ENCODE measurements around the gene ABCF2. TPM values are rescaled to one million over a fixed set of nuclear protein-coding genes. Genes with fewer than 3 reads are reported as not detected.
A peak's percentile ranks its signal among the peaks of the same experiment; 100 is the strongest.

The ABCF2 gene
- total RNA-seq, 1 experiment from 2014 or later, result 63.7 TPM

DNA sequence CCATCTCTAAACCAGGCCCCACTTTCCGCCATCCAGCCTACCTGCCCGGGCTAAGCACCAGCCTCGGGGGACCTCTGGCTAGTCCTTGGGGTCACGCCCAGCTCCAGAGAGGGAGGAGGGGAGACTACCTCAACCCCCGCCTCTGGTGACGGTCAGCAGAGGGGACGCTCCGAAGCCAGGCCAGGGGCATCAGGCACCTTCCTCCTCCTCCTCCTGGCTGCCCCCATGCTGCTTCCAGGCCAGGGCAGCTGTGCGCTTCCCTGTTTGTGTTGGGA is 25.5 kb upstream of the ABCF2 start:
- intact Hi-C loops (cut with micrococcal nuclease), result no loop called here
- no peak for ATAC-seq
- POLR2A ChIA-PET, result no interaction called here
- RAD21 ChIA-PET (ENCODE audit: low non-redundant PET in 1 of 2, low total read pairs in 2 of 2, uncharacterized antibody in 2 of 2, unreplicated experiment in 2 of 2), result no interaction called here
- Histone ChIP-seq H4K20me1 (ENCODE audit: insufficient read depth) (no peaks in the 10 kb centered on the region), H3K27me3 (ENCODE audit: insufficient read depth, low read length) (no peaks in the 10 kb centered on the region), H3K4me2 (ENCODE audit: low read length) (peak overlapping the region; percentile 87), H3K27ac (ENCODE audit: low read depth, low read length) (peak overlapping the region; percentile 51), H3K9ac (ENCODE audit: low read length) (peak overlapping the region; percentile 79), H3K79me2 (ENCODE audit: insufficient read depth, low read length) (no peaks in the 10 kb centered on the region), H3K4me1 (ENCODE audit: control insufficient read depth in 1 of 2, insufficient read depth in 2 of 2, low read length in 2 of 2) (peaks cover 26 to 46% of the 10 kb centered on the region in 2 experiments), H3K36me3 (ENCODE audit: control insufficient read depth in 1 of 2, insufficient read depth in 2 of 2, low read length in 2 of 2) (no peaks in the 10 kb centered on the region), H3K9me2 (ENCODE audit: insufficient read depth) (no peaks in the 10 kb centered on the region), H3K9me3 (ENCODE audit: control insufficient read depth in 1 of 2, insufficient read depth in 1 of 2, low read depth in 1 of 2, low read length in 2 of 2) (no peaks in the 10 kb centered on the region), H2AFZ (ENCODE audit: low read depth, low read length, poor library complexity, severe bottlenecking) (no peak overlapping the region), H3K4me3 (replicated peaks in 1 of 2; ENCODE audit: low read depth in 1 of 2, low read length in 2 of 2) (peak overlapping the region; percentile 63 to 72)
- DNase-seq (ENCODE audit: low read depth, low spot score), result no peak
- TF ChIP-seq CBX3 (IDR thresholded peaks at IDR 0.05; ENCODE audit: low read depth) (no peak), FOSL1 (IDR thresholded peaks at IDR 0.05; ENCODE audit: low read depth) (no peak), ELF1 (IDR thresholded peaks at IDR 0.05; ENCODE audit: borderline replicate concordance, low read depth) (no peak), RAD21 (IDR thresholded peaks at IDR 0.05; ENCODE audit: low read depth) (no peak), YY1 (IDR thresholded peaks at IDR 0.05; ENCODE audit: extremely low read depth, insufficient replicate concordance, low read depth, low read length) (no peak), ZNF274 (IDR thresholded peaks at IDR 0.05; ENCODE audit: low read depth, low read length) (no peak), POLR2A (IDR thresholded peaks at IDR 0.05; ENCODE audit: borderline replicate concordance, extremely low read depth, insufficient read depth, insufficient read length) (no peak), SIN3A (IDR thresholded peaks at IDR 0.05; ENCODE audit: low read depth) (no peak), EGR1 (IDR thresholded peaks at IDR 0.05; ENCODE audit: low read depth) (no peak), POLR2AphosphoS5 (IDR thresholded peaks at IDR 0.05; ENCODE audit: low read depth, low read length) (no peak), EZH2 (IDR thresholded peaks at IDR 0.05) (no peak)
- TF ChIP-seq, protein P1, sequence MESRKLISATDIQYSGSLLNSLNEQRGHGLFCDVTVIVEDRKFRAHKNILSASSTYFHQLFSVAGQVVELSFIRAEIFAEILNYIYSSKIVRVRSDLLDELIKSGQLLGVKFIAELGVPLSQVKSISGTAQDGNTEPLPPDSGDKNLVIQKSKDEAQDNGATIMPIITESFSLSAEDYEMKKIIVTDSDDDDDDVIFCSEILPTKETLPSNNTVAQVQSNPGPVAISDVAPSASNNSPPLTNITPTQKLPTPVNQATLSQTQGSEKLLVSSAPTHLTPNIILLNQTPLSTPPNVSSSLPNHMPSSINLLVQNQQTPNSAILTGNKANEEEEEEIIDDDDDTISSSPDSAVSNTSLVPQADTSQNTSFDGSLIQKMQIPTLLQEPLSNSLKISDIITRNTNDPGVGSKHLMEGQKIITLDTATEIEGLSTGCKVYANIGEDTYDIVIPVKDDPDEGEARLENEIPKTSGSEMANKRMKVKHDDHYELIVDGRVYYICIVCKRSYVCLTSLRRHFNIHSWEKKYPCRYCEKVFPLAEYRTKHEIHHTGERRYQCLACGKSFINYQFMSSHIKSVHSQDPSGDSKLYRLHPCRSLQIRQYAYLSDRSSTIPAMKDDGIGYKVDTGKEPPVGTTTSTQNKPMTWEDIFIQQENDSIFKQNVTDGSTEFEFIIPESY (IDR thresholded peaks at IDR 0.05; ENCODE audit: extremely low read depth, insufficient replicate concordance, low read length), result no peak
- TF ChIP-seq, protein P2, sequence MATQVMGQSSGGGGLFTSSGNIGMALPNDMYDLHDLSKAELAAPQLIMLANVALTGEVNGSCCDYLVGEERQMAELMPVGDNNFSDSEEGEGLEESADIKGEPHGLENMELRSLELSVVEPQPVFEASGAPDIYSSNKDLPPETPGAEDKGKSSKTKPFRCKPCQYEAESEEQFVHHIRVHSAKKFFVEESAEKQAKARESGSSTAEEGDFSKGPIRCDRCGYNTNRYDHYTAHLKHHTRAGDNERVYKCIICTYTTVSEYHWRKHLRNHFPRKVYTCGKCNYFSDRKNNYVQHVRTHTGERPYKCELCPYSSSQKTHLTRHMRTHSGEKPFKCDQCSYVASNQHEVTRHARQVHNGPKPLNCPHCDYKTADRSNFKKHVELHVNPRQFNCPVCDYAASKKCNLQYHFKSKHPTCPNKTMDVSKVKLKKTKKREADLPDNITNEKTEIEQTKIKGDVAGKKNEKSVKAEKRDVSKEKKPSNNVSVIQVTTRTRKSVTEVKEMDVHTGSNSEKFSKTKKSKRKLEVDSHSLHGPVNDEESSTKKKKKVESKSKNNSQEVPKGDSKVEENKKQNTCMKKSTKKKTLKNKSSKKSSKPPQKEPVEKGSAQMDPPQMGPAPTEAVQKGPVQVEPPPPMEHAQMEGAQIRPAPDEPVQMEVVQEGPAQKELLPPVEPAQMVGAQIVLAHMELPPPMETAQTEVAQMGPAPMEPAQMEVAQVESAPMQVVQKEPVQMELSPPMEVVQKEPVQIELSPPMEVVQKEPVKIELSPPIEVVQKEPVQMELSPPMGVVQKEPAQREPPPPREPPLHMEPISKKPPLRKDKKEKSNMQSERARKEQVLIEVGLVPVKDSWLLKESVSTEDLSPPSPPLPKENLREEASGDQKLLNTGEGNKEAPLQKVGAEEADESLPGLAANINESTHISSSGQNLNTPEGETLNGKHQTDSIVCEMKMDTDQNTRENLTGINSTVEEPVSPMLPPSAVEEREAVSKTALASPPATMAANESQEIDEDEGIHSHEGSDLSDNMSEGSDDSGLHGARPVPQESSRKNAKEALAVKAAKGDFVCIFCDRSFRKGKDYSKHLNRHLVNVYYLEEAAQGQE (IDR thresholded peaks at IDR 0.05; ENCODE audit: low read depth), result no peak
- TF ChIP-seq, protein P3, sequence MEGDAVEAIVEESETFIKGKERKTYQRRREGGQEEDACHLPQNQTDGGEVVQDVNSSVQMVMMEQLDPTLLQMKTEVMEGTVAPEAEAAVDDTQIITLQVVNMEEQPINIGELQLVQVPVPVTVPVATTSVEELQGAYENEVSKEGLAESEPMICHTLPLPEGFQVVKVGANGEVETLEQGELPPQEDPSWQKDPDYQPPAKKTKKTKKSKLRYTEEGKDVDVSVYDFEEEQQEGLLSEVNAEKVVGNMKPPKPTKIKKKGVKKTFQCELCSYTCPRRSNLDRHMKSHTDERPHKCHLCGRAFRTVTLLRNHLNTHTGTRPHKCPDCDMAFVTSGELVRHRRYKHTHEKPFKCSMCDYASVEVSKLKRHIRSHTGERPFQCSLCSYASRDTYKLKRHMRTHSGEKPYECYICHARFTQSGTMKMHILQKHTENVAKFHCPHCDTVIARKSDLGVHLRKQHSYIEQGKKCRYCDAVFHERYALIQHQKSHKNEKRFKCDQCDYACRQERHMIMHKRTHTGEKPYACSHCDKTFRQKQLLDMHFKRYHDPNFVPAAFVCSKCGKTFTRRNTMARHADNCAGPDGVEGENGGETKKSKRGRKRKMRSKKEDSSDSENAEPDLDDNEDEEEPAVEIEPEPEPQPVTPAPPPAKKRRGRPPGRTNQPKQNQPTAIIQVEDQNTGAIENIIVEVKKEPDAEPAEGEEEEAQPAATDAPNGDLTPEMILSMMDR (IDR thresholded peaks at IDR 0.05 in 2 of 3, conservative IDR thresholded peaks at IDR 0.05 in 1 of 3; ENCODE audit: borderline replicate concordance in 1 of 3, insufficient read depth in 1 of 3, low read depth in 2 of 3, low read length in 2 of 3), result no peak
- TF ChIP-seq, protein P4, sequence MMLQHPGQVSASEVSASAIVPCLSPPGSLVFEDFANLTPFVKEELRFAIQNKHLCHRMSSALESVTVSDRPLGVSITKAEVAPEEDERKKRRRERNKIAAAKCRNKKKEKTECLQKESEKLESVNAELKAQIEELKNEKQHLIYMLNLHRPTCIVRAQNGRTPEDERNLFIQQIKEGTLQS (IDR thresholded peaks at IDR 0.05), result no peak
- BruUV-seq (replicated peaks), result no TSS peak
- CTCF ChIA-PET, result no interaction called here
